Myocyte (in vitro differentiated cells): ENCODE data around the gene DNMT3A. TPM values are rescaled to one million over a fixed set of nuclear protein-coding genes. Genes with fewer than 3 reads are reported as not detected.

Experiments
- DNase-seq: peaks from one replicate; pipeline ENCODE4 v3.0.0-alpha.2; 2012; ENCODE audit warnings: low read depth
- total RNA-seq: library from RNA; depleted of rRNA; stranded (reverse); fragments of >200 nt; gene quantifications from 2 replicates; pipeline ENCODE4 v1.2.3, GENCODE V29; 2014

Gene DNMT3A
- total RNA-seq, 1 donor from 2014 or later, result 5.7 TPM

GRCh38 chr2:25328152-25329085 is 13.3 kb downstream of the DNMT3A start:
- DNase-seq, result no peak

GRCh38 chr2:25326326-25327013 is 15.3 kb downstream of the DNMT3A start:
- DNase-seq, result no peak

GRCh38 chr2:25324905-25325592 is 16.7 kb downstream of the DNMT3A start:
- DNase-seq, result peak; percentile 41

GRCh38 chr2:25324251-25324650 is 17.5 kb downstream of the DNMT3A start:
- no peak for DNase-seq

- DNase-seq, result no peak
These were observed 18.0 kb downstream of the DNMT3A start for GRCh38 chr2:25323610-25324189.

GRCh38 chr2:25323042-25323514 is 18.6 kb downstream of the DNMT3A start:
- DNase-seq, result peak; percentile 25

GRCh38 chr2:25322312-25322711 is 19.4 kb downstream of the DNMT3A start:
- no peak for DNase-seq

GRCh38 chr2:25320077-25320476 is 21.6 kb downstream of the DNMT3A start:
- no peak for DNase-seq

GRCh38 chr2:25316101-25316500 is 25.6 kb downstream of the DNMT3A start:
- DNase-seq, result no peak

GRCh38 chr2:25315316-25315680 is 26.4 kb downstream of the DNMT3A start:
- no peak for DNase-seq

- DNase-seq, result no peak
These were observed 27.0 kb downstream of the DNMT3A start for GRCh38 chr2:25314514-25315315.

- no peak for DNase-seq
These were observed 27.8 kb downstream of the DNMT3A start for GRCh38 chr2:25313711-25314513.

GRCh38 chr2:25312958-25313710 is 28.6 kb downstream of the DNMT3A start:
- no peak for DNase-seq

GRCh38 chr2:25311865-25312575 is 29.7 kb downstream of the DNMT3A start:
- peak; percentile 38 for DNase-seq

- DNase-seq, result no peak
These were observed 30.5 kb downstream of the DNMT3A start for GRCh38 chr2:25310965-25311864.

GRCh38 chr2:25310709-25310964 is 31.1 kb downstream of the DNMT3A start:
- no peak for DNase-seq

GRCh38 chr2:25309402-25309801 is 32.3 kb downstream of the DNMT3A start:
- peak; percentile 51 for DNase-seq
